H54 (cell line): Measurements from ENCODE around the gene CREB3L4.
"Not testable (repeated sequence)": the region's sequence is repeated elsewhere in the genome, so short reads cannot be mapped to it uniquely, and the experiment has no call there.

Experiments
- DNase-seq: peaks from one replicate; pipeline ENCODE4 v3.0.0; 2011; ENCODE audit warnings: low spot score, mixed read lengths; ENCODE audit not compliant: insufficient read length
- FAIRE-seq: peaks from 3 replicates; lab custom pipeline; 2011; peaks lifted over from hg19 to GRCh38; lab: Jason Lieb, UNC
- POLR2A ChIP-seq: IDR thresholded peaks from 2 replicates; pipeline ENCODE4 v1.6.1; 2011; ENCODE audit warnings: low read depth, mild to moderate bottlenecking, low read length

CREB3L4 gene

DNA sequence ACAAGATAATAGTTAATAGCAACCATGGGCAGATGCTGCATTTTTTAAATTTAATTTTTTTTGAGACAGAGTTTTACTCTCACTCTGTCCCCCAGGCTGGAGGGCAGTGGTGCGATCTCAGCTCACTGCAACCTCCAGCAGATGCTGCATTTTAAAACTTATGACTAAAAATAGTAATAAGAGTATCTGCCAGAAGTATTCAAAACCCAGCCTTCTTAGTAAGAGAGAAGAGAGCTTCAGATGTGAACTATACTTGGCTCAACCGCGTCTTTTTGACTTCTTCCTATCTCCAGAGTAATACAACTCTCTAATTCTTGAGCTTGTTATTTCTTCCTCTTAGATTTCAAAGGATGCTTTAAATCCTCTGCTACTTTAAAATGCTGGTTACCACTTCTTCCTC lies 27.5 kb downstream of the CREB3L4 start:
- FAIRE-seq = no peak
- TF ChIP-seq POLR2A = no peak
- no peak for DNase-seq

DNA sequence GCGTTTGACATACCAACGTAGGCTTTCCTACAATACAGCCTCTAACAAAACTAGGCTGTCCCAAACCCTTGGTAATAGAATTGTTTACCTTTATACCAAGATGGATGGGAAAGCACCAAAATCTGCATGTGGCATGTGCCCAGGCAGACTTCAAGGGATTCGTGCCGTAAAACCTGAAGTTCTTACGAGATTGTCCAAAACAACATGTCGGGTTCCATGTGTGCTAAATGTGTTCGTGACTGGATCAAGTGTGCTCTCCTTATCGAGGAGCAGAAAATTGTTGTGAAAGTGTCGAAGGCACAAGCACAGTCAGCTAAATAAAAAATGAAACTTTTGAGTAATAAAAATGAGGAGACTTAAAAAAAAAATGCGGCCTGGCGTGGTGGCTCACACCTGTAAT lies 27.9 kb downstream of the CREB3L4 start:
- no peak for TF ChIP-seq POLR2A
- no peak for FAIRE-seq

DNA sequence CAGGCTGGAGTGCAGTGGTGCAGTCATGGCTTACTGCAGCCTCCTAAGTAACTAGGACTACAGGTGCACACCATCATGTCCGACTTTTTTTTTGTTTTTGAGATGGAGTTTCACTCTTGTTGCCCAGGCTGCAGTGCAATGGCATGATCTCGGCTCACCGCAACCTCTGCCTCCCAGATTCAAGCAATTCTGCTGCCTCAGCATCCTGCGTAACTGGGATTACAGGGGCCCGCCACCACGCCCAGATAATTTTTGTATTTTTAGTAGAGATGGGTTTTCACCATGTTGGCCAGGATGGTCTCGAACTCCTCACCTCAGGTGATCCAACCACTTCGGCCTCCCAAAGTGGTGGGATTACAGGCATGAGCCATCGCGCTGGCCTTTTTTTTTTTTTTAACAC lies 29.2 kb downstream of the CREB3L4 start:
- DNase-seq, FAIRE-seq: not testable (repeated sequence)

More for the DNA sequence above, 27.9 kb downstream of the CREB3L4 start:
- no peak for DNase-seq

DNA sequence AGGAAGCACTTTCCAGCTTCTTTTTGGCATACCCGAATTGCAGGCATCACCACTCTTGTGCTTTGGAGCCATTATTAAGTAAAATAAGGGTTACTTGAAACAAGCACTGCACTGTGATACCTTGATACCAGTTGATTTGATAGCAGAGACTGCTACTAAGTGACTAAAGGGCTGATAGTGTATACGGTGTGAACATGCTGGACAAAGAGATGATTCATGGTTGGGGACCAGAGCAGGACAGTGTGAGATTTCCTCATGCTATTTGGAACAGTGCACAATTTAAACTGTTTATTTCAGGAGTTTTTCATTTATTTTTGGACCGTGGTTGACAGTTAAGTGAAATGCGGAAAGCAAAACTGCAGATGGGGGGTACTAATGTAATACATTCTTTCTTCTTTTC lies 32.7 kb downstream of the CREB3L4 start:
- TF ChIP-seq POLR2A = no peak
- FAIRE-seq (no peak), DNase-seq (no peak)

DNA sequence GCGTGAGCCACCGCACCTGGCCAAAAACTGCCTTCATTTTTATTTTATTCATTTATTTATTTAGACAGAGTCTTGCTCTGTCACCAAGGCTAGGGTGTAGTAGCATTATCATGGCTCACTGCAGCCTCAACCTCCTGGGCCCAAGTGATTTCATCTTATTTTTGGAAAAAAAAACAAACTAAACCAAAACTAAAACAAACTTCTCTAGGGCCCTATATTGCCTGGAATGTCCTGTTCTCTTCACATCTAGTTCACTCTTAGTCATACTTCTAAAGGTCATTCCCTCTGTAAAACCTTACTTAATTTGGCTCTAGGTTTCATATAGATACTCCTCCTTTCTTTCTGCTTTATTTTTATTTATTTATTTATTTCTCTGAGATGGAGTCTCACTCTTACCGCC lies 38.4 kb downstream of the CREB3L4 start:
- DNase-seq = no peak
- FAIRE-seq = no peak

DNA sequence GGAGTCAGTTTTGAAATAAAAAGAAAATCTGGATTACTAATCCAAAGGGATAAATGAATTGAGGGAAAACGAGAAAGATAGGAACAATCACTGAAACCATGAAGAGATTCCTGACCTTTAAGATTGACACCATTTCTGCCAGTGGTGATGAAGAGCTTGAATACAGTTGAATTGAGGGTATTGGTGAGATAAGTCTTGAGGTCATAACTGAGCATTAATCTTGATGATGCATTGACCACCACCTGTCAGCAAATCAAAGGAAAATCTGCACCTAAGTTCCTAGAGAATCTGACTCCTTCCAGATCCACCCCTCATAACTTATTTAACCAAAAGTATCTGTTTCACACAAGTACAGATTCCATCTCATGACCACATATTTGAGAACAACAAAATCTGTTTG lies 44.4 kb downstream of the CREB3L4 start:
- FAIRE-seq (no peak), DNase-seq (no peak)
- no peak for TF ChIP-seq POLR2A

More for the DNA sequence above, 38.4 kb downstream of the CREB3L4 start:
- no peak for TF ChIP-seq POLR2A

DNA sequence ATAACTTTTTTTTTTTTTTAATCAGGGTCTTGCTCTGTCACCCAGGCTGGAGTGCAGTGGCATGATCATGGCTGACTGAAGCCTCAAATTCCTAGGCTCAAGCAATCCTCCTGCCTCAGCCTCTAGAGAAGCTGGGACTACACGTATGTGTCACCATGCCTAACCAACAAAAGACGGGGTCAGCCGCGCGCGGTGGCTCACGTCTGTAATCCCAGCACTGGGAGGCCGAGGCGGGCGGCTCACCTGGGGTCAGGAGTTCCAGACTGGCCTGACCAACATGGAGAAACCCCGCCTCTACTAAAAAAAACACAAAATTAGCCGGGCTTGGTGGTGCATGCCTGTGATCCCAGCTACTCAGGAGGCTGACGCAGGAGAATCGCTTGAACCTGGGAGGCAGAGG lies 44.8 kb downstream of the CREB3L4 start:
- not testable (repeated sequence) for DNase-seq, FAIRE-seq

DNA sequence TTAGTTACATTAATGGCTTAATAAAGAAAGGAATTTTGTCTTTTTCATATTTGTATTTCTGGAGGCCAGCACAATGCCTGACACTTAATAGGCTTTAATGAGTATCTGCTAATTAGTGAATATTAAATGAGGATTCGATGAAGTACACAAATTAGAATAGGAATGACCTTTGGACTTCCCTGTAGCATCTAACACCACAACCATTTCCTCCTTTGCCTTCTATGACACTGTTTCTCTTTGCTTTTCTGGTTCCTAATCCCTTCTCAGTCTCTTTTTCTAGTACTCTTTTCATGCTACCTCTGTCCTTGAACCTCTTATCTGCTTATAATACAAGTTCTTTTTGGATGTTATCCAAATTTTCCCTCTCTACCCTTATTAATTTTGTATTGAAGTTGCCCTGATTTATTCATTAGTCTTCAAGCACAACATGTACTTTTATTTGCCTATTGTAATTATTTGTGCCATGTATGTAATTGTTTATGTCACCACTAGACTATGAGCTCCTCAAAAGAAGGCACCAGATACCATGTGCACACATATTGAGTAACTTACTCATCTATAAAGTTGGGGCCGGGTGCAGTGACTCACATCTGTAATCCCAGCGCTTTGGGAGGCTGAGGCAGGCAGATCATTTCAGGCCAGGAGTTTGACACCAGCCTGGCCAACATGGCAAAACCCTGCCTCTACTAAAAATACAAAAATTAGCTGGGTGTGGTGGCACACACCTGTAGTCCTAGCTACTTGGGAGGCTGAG lies 46.6 kb downstream of the CREB3L4 start:
- no peak for FAIRE-seq
- TF ChIP-seq POLR2A = no peak
- DNase-seq = no peak

DNA sequence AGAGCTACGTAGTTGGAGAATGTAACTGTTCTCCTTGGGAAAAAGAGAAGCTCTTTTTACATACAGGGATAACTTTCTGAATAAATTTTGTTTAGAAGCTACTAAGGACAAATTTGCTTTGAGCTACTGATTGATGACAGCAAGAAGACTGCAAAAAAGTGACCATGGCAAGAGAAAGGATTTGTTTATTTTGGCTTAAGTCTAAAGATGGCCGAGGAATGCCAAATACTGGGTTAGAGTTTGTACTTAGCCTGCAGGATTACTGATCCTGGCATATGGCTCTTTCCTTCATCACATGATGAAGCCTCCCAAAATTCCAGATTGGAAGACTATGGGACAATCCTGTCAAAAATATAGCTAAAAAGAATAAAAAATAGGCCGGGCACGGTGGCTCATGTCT lies 51.6 kb downstream of the CREB3L4 start:
- DNase-seq (no peak), FAIRE-seq (no peak)
- TF ChIP-seq POLR2A = no peak

DNA sequence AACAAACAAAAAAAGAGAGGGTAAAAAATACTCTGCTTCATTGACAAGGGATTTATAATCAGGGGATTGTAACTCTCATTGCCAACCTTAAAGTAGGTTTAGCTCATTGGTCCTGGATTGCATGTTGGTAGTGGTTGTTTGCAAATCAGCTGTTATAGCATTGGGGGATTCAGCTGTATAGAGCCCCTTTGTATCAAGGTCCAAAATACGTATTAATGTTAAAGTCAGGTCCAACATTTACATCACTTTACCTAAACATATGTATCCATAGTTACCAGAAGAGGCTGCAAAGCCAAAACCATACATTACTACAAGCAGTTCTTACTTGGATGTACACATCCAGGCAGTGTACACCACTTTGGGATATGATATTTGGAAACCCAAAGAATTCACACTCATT lies 52.2 kb downstream of the CREB3L4 start:
- FAIRE-seq (no peak), DNase-seq (no peak)
- no peak for TF ChIP-seq POLR2A
